Esophagus squamous epithelium (tissue), 5 donors: Measurements from ENCODE around the gene ICE2. TPM values are rescaled to one million over a fixed set of nuclear protein-coding genes. Genes with fewer than 3 reads are reported as not detected.

ENCODE experiments used
- DNase-seq: peaks from one replicate; lab custom pipeline; 2025; lab: John Stamatoyannopoulos, UW
- H3K27ac ChIP-seq, 4 donors: fragments of 200-600 bp; sonication (generic); one replicate each; pipeline ENCODE4 v1.5.1; 2016 to 2019; ENCODE audit warnings: mild to moderate bottlenecking in 1 of 4
- H3K27me3 ChIP-seq, 4 donors: fragments of 200-600 bp; sonication (generic); 1 replicate in 3 of 4; 2 replicates in 1 of 4; pipeline versions ENCODE4 v1.5.1 to v1.6.0; 2017 to 2021; ENCODE audit warnings: antibody characterized with exemption in 1 of 4
- H3K36me3 ChIP-seq, 3 donors: fragments of 200-600 bp; sonication (generic); one replicate each; pipeline ENCODE4 v1.5.1; 2016 to 2019
- H3K4me1 ChIP-seq, 3 donors: fragments of 200-600 bp; sonication (generic); one replicate each; pipeline ENCODE4 v1.5.1; 2017 to 2019
- H3K4me3 ChIP-seq, 4 donors: fragments of 200-600 bp; sonication (generic); 1 replicate in 3 of 4; 2 replicates in 1 of 4; pipeline ENCODE4 v1.5.1; 2016 to 2019; ENCODE audit warnings: mild to moderate bottlenecking in 2 of 4, moderate library complexity in 1 of 4
- H3K9me3 ChIP-seq, 3 donors: fragments of 200-600 bp; sonication (generic); one replicate each; pipeline ENCODE4 v1.5.1; 2016 to 2019
- CTCF ChIP-seq, 6 experiments: fragments of 450-650 bp in 4 of 6; fragments of 200-600 bp in 2 of 6; sonication (generic) in 2 of 6; IDR thresholded peaks; one replicate each; pipeline ENCODE4 v1.5.1; 2016 to 2019; ENCODE audit warnings: antibody characterized with exemption in 6 of 6, mild to moderate bottlenecking in 4 of 6, moderate library complexity in 4 of 6
- POLR2A ChIP-seq, 4 donors: fragments of 450-650 bp; IDR thresholded peaks; one replicate each; pipeline ENCODE4 v1.6.1; 2017; ENCODE audit warnings: antibody characterized with exemption in 4 of 4, mild to moderate bottlenecking in 4 of 4, moderate library complexity in 3 of 4
- WGBS, 2 donors: methylation state at CpG; one replicate each; pipeline ENCODE4 v1.1.5; 2018; 5-methylcytosine and 5-hydroxymethylcytosine counted together
- intact Hi-C: fragments of 100-400 bp; cut with DNase I; formaldehyde crosslinking; loops from one replicate; pipeline ENCODE4 v1.15.0; 2022
- total RNA-seq, 4 donors: library from RNA; depleted of rRNA; stranded (reverse); fragments of >200 nt; gene quantifications; one replicate each; pipeline ENCODE4 v1.1.0, GENCODE V29; 2016
- donor health status: DM: yes; HTN: yes; CAD: no.

ICE2 gene
- total RNA-seq, 4 donors from 2014 or later, result 7.0 to 35.9 (median 19.9) TPM

- TF ChIP-seq CTCF (IDR thresholded peaks at IDR 0.05) (no peak), POLR2A (IDR thresholded peaks at IDR 0.05) (no peak)
- no peak overlapping the region for H3K4me3 ChIP-seq
- H3K36me3 ChIP-seq, result peaks cover 0 to 81% (median 33%) of the 10 kb centered on the region in 3 donors
- peak overlapping the region in 3 of 4 donors; percentile 3 to 14 (median 4) for H3K27ac ChIP-seq
- DNase-seq, result no peak
- WGBS, 2 donors, result 80 to 93% methylated on average over 8 of the region's 8 CpGs
- H3K27me3 ChIP-seq, result no peaks in the 10 kb centered on the region
- intact Hi-C loops, result no loop called here
- H3K4me1 ChIP-seq, result peaks cover 10 to 100% (median 29%) of the 10 kb centered on the region in 3 donors
- H3K9me3 ChIP-seq, result no peaks in the 10 kb centered on the region
Observed at GRCh38 chr15:60382773-60383674, 95.9 kb downstream of the ICE2 start.

- Histone ChIP-seq H3K27me3 (no peaks in the 10 kb centered on the region), H3K27ac (peak overlapping the region in 2 of 4 donors; percentile 14 to 22), H3K4me1 (peaks cover 19 to 100% (median 24%) of the 10 kb centered on the region in 3 donors), H3K9me3 (no peaks in the 10 kb centered on the region), H3K4me3 (no peak overlapping the region), H3K36me3 (peaks cover 0 to 98% (median 39%) of the 10 kb centered on the region in 3 donors)
- no peak for TF ChIP-seq CTCF (IDR thresholded peaks at IDR 0.05)
- no peak for TF ChIP-seq POLR2A (IDR thresholded peaks at IDR 0.05)
- 77 to 78% methylated on average over 8 of the region's 8 CpGs for WGBS, 2 donors
- intact Hi-C loops, result no loop called here
- no peak for DNase-seq
Observed at GRCh38 chr15:60381148-60381788, 97.7 kb downstream of the ICE2 start.

- DNase-seq, result no peak
- peaks cover 0 to 100% (median 44%) of the 10 kb centered on the region in 3 donors for H3K36me3 ChIP-seq
- H3K27me3 ChIP-seq, result no peaks in the 10 kb centered on the region
- H3K4me3 ChIP-seq, result no peak overlapping the region
- H3K27ac ChIP-seq, result peak overlapping the region in 3 of 4 donors; percentile 38 to 62 (median 49)
- intact Hi-C loops, result no loop called here
- H3K9me3 ChIP-seq, result no peaks in the 10 kb centered on the region
- H3K4me1 ChIP-seq, result peaks cover 31 to 100% (median 34%) of the 10 kb centered on the region in 3 donors
- 55 to 59% methylated on average over 8 of the region's 8 CpGs for WGBS, 2 donors
- TF ChIP-seq CTCF (IDR thresholded peaks at IDR 0.05), result no peak
- no peak for TF ChIP-seq POLR2A (IDR thresholded peaks at IDR 0.05)
Observed at GRCh38 chr15:60379525-60380274, 99.2 kb downstream of the ICE2 start.

GRCh38 chr15:60379185-60379524, 99.8 kb downstream of the ICE2 start:
- no peaks in the 10 kb centered on the region for H3K9me3 ChIP-seq
- H3K36me3 ChIP-seq, result peaks cover 0 to 100% (median 38%) of the 10 kb centered on the region in 3 donors
- TF ChIP-seq CTCF (IDR thresholded peaks at IDR 0.05) (no peak), POLR2A (IDR thresholded peaks at IDR 0.05) (no peak)
- H3K4me1 ChIP-seq, result peaks cover 35 to 100% (median 38%) of the 10 kb centered on the region in 3 donors
- 100% methylated on average over 1 of the region's 1 CpG for whole genome bisulfite sequencing, 2 donors
- intact Hi-C loops, result no loop called here
- H3K27me3 ChIP-seq, result no peaks in the 10 kb centered on the region
- peak overlapping the region in 3 of 4 donors; percentile 19 to 62 (median 49) for H3K27ac ChIP-seq
- H3K4me3 ChIP-seq, result no peak overlapping the region
- no peak for DNase-seq
